Choroid plexus epithelial cell (primary cell): ENCODE data around the gene RADIL.

Experiments used
- DNase-seq: peaks from one replicate; pipeline ENCODE4 v3.0.0-alpha.2; 2010; ENCODE audit warnings: low read depth
- H3K4me3 ChIP-seq: 2 replicates; pipeline ENCODE4 v1.5.1; 2011; ENCODE audit warnings: low read depth, mild to moderate bottlenecking, control low read depth, low read length, moderate library complexity
- CTCF ChIP-seq: conservative IDR thresholded peaks from 2 replicates; pipeline ENCODE4 v1.5.1; 2011; ENCODE audit warnings: low read depth, mild to moderate bottlenecking, control low read depth, inconsistent platforms, low read length, moderate library complexity

Gene RADIL

GRCh38 chr7:4788627-4789189 lies 94.8 kb downstream of the RADIL start:
- no peak for DNase-seq
- TF ChIP-seq CTCF: no peak
- no peak overlapping the region for H3K4me3 ChIP-seq

GRCh38 chr7:4787947-4788626 lies 95.4 kb downstream of the RADIL start:
- no peak for DNase-seq
- no peak overlapping the region for H3K4me3 ChIP-seq
- no peak for TF ChIP-seq CTCF

- no peak for DNase-seq
- TF ChIP-seq CTCF: no peak
- no peak overlapping the region for H3K4me3 ChIP-seq
Observed at GRCh38 chr7:4787541-4787940, 96.0 kb downstream of the RADIL start.

GRCh38 chr7:4786015-4786414 lies 97.5 kb downstream of the RADIL start:
- DNase-seq: no peak
- TF ChIP-seq CTCF: no peak
- no peak overlapping the region for H3K4me3 ChIP-seq

GRCh38 chr7:4785371-4785770 lies 98.1 kb downstream of the RADIL start:
- H3K4me3 ChIP-seq: no peak overlapping the region
- no peak for TF ChIP-seq CTCF
- no peak for DNase-seq

- H3K4me3 ChIP-seq: no peak overlapping the region
- TF ChIP-seq CTCF: no peak
- DNase-seq: no peak
Observed at GRCh38 chr7:4784799-4785198, 98.7 kb downstream of the RADIL start.

GRCh38 chr7:4783762-4784351 lies 99.7 kb downstream of the RADIL start:
- H3K4me3 ChIP-seq: no peak overlapping the region
- DNase-seq: no peak
- TF ChIP-seq CTCF: no peak
